Measurements from ENCODE around the gene IQCM.

The IQCM gene

DNA sequence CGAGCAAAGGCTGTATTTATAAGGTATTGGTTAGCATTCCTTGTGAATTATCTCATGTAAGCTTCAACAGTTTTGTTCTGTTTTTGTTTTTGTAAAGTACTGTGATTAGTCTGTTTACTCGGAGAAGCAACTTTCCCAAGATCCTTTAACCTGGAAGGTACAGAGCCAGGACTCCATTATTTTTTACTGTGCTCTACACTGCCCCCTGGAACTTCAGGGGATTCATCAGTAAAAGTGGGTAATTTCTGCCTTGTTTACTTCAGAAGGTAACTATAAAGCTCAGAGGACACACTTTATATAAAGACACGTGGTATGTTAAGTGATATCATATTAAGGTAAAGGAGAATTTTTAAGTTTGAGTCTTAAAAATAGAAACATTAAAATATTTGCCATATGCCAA lies 124.9 kb downstream of the IQCM start:
- no peak overlapping the region for H3K4me3 ChIP-seq (ENCODE audit: low read length)
- TF ChIP-seq, protein P1, sequence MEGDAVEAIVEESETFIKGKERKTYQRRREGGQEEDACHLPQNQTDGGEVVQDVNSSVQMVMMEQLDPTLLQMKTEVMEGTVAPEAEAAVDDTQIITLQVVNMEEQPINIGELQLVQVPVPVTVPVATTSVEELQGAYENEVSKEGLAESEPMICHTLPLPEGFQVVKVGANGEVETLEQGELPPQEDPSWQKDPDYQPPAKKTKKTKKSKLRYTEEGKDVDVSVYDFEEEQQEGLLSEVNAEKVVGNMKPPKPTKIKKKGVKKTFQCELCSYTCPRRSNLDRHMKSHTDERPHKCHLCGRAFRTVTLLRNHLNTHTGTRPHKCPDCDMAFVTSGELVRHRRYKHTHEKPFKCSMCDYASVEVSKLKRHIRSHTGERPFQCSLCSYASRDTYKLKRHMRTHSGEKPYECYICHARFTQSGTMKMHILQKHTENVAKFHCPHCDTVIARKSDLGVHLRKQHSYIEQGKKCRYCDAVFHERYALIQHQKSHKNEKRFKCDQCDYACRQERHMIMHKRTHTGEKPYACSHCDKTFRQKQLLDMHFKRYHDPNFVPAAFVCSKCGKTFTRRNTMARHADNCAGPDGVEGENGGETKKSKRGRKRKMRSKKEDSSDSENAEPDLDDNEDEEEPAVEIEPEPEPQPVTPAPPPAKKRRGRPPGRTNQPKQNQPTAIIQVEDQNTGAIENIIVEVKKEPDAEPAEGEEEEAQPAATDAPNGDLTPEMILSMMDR (conservative IDR thresholded peaks at IDR 0.05; ENCODE audit: low read length) = no peak
- DNase-seq (ENCODE audit: low read depth) = no peak

DNA sequence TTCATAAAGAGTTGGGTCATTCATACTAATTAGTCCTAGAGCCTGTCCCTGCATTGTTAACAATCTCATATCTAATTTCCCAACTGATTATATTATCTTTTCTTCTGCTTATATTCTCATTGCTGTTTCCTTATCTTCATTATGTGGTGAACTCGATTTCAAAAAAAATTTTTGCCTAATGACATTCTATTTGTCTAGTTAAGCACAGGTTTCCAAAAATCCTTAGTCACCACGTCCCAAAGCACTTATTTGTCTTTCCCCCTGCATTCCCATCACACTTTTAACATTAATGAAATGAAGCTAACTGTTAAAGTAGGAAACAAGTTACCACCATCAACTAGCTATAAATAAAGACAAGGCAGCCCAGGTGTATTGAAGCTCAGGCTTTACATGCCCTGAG lies 131.1 kb downstream of the IQCM start:
- H3K4me3 ChIP-seq (ENCODE audit: low read length) = no peak overlapping the region
- no peak for DNase-seq (ENCODE audit: low read depth)
- TF ChIP-seq, protein P1 (conservative IDR thresholded peaks at IDR 0.05; ENCODE audit: low read length) = no peak

DNA sequence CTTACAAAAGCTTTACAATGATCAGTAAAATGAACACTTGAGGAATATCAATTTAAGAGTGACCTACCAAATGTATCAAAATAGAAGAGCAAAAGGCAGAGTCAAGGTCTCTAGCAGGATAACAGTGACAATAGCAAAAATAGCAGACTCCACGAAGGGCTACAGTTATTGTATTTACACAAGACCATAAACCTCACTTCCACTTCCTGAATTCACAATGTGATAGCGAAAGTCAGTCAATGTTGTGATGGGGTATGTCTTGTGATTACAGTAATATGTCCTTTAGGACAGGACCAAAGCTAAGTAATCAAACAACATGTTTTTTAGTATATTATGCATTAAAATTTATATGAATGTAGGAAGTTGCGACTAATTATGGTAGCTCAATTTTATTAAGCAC lies 139.6 kb downstream of the IQCM start:
- no peak for DNase-seq (ENCODE audit: low read depth)
- no peak overlapping the region for H3K4me3 ChIP-seq (ENCODE audit: low read length)
- TF ChIP-seq, protein P1 (conservative IDR thresholded peaks at IDR 0.05; ENCODE audit: low read length) = no peak

DNA sequence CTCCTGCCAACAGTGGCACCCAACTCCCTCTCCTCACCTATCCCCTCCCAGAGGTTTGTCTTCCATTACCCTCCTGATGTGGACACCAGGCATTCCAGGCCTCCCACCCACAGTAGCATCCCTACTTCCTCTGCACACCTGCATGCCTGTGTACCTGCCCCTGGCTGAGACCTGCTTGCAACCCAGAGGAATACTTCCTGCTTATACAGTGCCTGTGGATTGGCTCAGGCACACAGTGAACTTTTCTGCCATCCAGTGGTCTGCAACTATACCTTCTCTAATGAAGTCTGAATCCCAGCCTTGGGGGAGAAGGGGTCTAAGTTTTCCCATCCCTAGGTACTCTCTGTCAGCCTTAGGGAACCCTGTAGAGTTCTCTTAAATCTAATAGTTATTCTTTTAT lies 169.9 kb downstream of the IQCM start:
- no peak for DNase-seq (ENCODE audit: low read depth)
- H3K4me3 ChIP-seq (ENCODE audit: low read length) = no peak overlapping the region
- TF ChIP-seq, protein P1 (conservative IDR thresholded peaks at IDR 0.05; ENCODE audit: low read length) = no peak

DNA sequence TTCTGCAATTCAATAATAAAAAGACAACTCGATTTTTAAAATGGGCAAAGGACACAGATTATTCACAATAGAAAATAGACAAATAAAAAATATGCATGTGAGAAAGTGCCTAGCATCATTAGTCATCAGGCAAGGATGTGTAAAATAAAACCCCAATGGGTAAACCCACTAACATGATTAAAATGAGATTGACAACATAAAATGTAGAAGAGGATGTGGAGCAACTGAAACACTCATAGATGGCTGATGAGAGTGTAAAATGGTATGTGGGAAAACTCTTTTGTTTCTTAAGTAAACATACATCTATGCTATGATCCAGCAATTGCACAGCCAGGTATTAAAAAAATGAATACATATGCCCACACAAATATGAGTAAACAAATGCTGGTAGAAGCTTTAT lies 177.6 kb downstream of the IQCM start:
- DNase-seq (ENCODE audit: low read depth) = peak; percentile 68
- TF ChIP-seq, protein P1 (conservative IDR thresholded peaks at IDR 0.05; ENCODE audit: low read length) = no peak
- no peak overlapping the region for H3K4me3 ChIP-seq (ENCODE audit: low read length)

DNA sequence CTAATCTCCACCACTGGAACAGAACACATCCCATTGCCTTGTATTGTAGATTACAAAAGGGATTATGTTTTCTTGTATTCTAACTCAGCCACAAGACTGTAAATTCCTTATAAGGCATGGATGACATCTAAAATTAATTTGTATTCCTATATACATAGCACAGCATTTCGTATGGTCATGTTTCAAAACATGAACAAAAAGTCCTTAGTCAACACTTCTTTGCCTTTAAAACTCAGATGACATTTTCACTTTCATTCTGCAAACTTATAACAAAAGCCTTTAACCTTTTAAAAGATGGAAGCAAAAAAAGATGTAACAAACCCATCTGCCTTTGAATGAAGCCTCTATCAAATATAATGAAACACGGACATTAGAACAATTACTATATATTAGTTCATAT lies 181.3 kb downstream of the IQCM start:
- TF ChIP-seq, protein P1 (conservative IDR thresholded peaks at IDR 0.05; ENCODE audit: low read length) = no peak
- H3K4me3 ChIP-seq (ENCODE audit: low read length) = no peak overlapping the region
- no peak for DNase-seq (ENCODE audit: low read depth)

DNA sequence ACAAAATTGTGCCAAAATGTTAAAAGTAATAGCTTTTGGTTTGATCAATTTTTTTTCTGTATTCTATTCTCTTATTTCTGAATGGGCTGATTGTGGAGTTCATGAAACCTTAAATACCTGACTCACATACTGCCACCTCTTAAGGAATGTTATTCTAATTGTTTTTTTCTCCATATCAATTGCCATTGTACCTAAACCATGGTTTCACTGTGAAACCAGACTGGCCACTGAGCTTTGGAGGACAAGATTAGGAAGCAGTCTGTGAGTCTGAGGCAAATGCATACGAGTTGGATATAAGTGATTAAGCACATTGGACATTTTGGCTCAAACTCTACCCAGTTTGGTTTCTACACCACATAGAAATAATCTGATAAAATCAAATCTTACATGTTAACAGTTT lies 184.0 kb downstream of the IQCM start:
- TF ChIP-seq, protein P1 (conservative IDR thresholded peaks at IDR 0.05; ENCODE audit: low read length) = no peak
- no peak for DNase-seq (ENCODE audit: low read depth)

More for the DNA sequence above, 184.0 kb downstream of the IQCM start:
- H3K4me3 ChIP-seq (ENCODE audit: low read length) = no peak overlapping the region

Measured in AG10803 (cell line).